Spleen (tissue), 7 donors: ENCODE data around the gene STAG1.

Experiments used
- POLR2A ChIP-seq, 3 donors: fragments of 450-650 bp; IDR thresholded peaks; one replicate each; pipeline ENCODE4 v1.5.1; 2017; ENCODE audit warnings: antibody characterized with exemption in 3 of 3, mild to moderate bottlenecking in 1 of 3
- POLR2AphosphoS5 ChIP-seq, 3 donors: sonication (generic); formaldehyde crosslinking; IDR thresholded peaks; one replicate each; pipeline ENCODE4 v1.5.1; 2017; ENCODE audit warnings: antibody characterized with exemption in 3 of 3
- TF ChIP-seq, protein P1 (sequence below), 11 experiments: fragments of 200-600 bp in 7 of 11; fragments of 450-650 bp in 4 of 11; sonication (generic) in 4 of 11; IDR thresholded peaks in 8 of 11; conservative IDR thresholded peaks in 3 of 11; 1 replicate in 7 of 11; 2 replicates in 4 of 11; pipeline versions ENCODE4 v1.4.0 to v1.8.0; 2016 to 2021; ENCODE audit warnings: antibody characterized with exemption in 11 of 11, inconsistent platforms in 4 of 11, mild to moderate bottlenecking in 1 of 11
- donor health status: DM: no; HTN: no; CAD: no; lungs with moderate emphysema.
- donor health status: DM: no; HTN: no; CAD: no.
- donor health status: DM: no; HTN: no; CAD: no.

DNA sequence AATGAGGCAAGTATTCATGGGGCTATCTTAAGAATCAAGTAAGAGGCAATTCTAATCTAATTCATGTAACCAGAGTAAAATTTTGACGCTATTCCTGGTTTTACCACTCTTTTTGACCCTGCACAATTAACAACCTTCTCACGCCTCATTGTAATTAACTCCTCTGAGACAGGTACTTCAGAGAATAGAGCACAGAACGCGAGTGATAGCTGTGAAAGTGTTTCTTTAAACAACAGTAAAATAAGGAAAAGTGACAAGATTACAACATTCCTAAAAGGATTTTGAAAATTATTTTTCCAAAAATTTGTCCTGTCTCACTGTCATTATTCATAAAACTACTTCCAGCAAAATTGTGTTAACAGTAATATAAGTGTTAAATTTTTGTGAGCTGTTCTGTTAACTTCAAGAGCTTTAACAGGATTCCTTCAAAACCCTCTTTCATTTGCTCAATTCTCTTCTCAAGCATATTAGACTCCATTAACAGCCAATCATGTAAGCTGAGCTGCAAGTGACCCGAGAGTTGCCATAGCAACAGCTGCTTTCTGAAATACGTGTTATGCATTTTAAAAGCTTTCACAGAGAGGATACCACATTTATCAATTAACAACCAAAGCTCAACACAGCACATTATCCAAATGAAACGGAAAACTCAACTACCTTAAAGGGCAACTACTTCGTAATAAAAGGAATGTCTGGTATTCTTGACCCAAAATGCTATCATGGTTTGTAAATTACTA, 93.1 kb downstream of the STAG1 start:
- TF ChIP-seq, protein P1, sequence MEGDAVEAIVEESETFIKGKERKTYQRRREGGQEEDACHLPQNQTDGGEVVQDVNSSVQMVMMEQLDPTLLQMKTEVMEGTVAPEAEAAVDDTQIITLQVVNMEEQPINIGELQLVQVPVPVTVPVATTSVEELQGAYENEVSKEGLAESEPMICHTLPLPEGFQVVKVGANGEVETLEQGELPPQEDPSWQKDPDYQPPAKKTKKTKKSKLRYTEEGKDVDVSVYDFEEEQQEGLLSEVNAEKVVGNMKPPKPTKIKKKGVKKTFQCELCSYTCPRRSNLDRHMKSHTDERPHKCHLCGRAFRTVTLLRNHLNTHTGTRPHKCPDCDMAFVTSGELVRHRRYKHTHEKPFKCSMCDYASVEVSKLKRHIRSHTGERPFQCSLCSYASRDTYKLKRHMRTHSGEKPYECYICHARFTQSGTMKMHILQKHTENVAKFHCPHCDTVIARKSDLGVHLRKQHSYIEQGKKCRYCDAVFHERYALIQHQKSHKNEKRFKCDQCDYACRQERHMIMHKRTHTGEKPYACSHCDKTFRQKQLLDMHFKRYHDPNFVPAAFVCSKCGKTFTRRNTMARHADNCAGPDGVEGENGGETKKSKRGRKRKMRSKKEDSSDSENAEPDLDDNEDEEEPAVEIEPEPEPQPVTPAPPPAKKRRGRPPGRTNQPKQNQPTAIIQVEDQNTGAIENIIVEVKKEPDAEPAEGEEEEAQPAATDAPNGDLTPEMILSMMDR (IDR thresholded peaks at IDR 0.05 in 8 of 11, conservative IDR thresholded peaks at IDR 0.05 in 3 of 11) = no peak
- TF ChIP-seq POLR2A (IDR thresholded peaks at IDR 0.05) (no peak), POLR2AphosphoS5 (IDR thresholded peaks at IDR 0.05) (no peak)
